Measurements from ENCODE around the gene PRTFDC1.
"Not testable (repeated sequence)": the region's sequence is repeated elsewhere in the genome, so short reads cannot be mapped to it uniquely, and the experiment has no call there.

The PRTFDC1 gene

DNA sequence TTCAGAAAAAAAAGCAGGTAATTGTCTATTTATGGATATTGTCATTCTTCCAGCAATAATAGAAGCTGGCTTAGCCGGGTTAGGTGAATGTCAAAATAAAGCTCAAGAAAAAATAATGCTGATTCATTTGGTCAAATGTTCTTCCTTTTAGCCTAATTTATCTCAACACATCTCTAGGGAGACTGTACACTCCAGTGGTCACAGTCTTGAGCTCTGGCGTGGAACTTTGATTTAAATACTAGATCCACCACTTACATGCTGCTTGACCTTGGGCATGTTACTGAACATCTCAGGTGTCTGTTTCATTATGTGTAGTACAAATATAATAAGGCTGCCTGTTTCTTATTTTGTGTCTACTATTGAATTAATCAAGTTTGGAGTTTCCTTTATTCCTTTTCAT, 22.0 kb downstream of the PRTFDC1 start:
- peak; percentile 14 for DNase-seq (ENCODE audit: low spot score)

DNA sequence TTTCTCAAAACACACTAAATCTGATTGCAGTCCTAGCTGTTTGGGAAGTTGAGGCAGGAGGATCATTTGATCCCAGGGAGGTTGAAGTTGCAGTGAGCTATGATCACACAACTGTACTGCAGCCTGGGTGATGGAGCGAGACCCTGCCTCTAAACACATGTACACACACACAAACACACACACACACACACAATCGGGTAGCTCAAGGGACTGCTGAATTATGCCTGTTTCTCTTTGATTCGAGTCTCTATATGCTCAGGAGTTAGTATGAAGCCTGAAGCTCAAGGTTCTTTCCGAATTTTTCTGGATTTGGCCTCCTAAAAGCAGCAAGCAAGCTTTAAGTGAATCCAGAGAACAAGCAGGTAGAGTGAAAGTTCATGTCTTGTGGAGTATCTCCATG, 22.5 kb downstream of the PRTFDC1 start:
- no peak for DNase-seq (ENCODE audit: low spot score)

DNA sequence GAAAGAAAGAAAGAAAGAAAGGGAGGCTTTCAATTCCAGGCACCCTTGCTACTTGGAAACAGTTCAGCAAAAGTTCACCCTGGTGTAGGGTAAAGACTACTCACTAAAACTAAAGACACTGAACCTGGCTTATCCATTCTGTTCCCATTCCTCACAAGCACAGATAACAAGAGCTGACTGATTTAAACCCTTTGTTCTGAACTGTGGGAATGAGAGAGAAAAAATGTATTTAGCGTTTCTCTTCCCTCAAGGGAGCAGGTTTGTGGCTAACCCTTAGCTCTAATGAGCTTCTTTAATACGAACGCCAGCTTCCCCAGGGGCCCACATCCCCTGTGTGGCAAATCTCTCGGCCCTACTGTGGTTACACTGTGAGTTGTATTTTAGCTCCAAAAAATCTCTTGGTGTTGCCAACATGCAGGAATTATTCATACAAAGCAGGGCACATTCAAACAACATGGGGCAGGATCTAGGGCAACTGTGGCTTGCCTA, 23.3 kb downstream of the PRTFDC1 start:
- DNase-seq (ENCODE audit: low spot score) = no peak

DNA sequence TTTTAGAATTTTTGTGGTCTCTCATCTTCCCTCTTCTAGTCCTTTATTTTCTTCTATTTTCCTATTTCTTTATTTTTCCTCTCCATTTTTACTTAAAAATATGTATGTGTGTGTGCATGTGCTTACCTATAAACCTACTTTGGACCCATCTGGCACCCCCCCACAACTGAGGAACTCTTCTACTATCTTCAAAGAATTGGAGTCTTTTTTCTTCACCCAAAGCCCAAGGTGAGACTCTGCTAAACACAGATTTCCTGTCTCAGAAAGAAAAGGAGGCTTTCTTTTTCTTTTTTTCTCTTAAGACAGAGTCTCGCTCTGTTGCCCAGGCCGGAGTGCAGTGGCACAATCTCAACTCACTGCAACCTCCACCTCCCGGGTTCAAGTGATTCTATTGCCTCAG, 24.2 kb downstream of the PRTFDC1 start:
- no peak for DNase-seq (ENCODE audit: low spot score)

DNA sequence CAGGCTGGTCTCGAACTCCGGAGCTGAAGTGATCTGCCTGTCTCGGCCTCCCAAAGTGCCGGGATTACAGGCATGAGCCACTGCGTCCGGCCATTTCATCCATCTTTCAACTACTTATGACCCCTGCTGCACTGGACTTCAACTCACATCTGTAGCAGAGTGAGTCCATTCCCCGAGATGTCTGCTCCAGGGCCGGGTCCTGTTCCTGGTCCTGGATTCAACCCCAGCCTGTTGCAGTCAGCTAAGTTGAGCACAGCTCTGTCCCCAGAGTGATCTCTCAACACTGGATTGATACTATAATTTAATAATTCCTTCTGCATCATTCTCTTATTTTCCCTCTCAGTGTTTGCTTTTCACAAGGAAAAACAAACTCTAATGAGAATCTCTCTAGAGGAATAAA, 25.8 kb downstream of the PRTFDC1 start:
- DNase-seq (ENCODE audit: low spot score) = no peak

DNA sequence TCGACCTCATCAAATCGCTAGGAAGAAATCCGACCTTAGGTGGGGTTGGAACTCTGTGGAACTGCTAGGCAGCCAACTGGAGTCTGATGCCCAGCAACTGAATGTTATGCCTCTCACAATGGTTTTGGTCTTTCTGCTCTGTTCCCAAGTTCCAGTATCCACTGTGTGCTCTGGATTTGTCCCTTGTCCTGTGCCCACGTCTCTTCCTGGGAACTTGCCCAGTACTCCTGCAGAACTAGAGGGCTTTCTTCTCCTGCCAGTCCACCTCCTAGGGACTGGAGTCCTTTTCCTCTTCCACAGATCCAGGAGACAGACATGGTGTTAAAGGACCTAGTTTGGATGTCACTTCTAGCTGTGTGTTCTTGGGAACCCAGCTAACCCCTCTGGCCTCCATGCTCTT, 26.6 kb downstream of the PRTFDC1 start:
- DNase-seq (ENCODE audit: low spot score) = no peak

DNA sequence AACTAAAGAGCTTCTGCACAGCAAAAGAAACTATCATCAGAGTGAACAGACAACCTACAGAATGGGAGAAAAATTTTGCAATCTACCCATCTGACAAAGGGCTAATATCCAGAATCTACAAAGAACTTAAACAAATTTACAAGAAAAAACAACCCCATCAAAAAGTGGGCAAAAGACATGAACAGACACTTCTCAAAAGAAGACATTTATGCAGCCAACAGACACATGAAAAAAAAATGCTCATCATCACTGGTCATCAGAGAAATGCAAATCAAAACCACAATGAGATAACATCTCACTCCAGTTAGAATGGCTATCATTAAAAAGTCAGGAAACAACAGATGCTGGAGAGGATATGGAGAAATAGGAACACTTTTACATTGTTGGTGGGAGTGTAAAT, 27.9 kb downstream of the PRTFDC1 start:
- not testable (repeated sequence) for DNase-seq (ENCODE audit: low spot score)

DNA sequence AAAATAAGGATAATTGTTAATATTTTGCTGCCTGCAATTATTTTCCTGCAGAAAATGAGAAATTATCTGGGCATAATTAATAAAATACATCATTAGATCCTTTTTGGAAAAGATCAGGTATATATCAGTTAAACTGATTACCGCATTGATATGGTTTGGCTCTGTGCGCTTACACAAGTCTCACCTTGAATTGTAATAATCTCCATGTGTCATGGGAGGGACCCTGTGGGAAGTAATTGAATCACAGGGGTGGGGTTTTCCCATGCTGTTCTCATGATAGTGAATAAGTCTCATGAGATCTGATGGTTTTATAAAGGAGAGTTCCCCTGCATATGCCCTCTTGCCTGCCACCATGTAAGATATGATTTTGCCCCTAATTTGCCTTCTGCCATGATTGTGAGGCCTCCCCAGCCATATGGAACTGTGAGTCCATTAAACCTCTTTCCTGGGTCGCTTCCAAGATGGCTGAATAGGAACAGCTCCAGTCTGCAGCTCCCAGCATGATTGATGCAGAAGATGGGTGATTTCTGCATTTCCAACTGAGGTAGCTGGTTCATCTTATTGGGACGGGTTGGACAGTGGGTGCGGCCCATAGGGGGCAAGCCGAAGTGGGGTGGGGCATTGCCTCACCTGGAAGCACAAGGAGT, 30.1 kb downstream of the PRTFDC1 start:
- not testable (repeated sequence) for DNase-seq (ENCODE audit: low spot score)

DNA sequence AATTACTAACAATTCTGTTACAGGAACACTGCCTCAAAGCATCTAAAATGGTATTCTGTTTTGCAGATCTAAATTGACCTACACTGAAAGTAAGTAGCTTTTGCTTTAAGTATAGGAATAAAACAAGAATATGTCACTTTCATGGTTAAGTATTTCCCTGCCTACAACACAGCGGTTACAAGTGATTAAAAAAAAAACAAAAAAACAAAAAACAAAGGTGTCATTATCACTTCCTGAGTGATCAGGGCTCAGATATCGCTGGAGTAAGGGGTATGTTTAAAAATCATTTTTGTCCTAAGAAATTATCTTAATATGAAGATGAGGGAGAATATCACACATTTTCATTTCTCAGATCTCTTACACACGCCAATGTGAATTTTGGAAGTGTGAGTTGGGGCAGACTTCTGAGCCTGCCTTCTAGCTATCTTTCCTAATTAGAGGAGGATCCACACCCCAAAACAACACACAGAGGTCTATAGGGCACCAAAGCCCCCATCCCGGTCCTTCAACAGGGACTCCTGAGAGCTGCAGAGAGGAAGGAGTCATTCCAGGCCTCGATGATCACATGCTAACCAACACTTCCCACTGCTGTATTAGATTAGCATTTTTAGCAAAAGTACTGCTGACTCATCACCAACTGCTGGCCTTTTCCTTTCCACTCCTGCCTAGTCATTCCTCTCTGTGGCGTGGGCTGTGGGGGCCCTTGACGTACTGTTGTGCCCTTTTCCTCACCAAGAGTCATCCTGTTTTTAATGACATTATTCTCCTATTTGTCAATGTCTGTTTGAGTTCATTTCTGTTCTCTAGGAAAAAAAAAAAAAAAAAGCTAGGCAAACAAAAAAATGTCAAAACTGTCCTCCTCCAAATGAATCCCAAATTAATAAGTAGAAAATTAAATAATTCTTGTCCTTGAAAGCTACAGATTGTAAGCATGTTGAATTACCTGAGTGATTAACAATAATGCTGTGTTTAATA, 31.2 kb downstream of the PRTFDC1 start:
- no peak for DNase-seq (ENCODE audit: low spot score)

DNA sequence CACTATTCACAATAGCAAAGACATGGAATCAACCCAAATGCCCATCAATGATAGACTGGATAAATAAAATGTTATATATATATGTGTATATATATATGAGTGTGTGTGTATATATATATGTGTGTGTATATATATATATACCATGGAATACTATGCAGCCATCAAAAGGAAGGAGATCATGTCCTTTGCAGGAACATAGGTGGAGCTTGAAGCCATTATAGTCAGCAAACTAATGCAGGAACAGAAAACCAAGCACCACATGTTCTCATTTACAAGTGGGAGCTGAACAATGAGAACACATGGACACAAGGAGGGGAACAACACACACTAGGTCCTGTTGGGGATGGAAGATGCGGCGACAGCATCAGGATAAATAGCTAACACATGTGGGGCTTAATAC, 32.2 kb downstream of the PRTFDC1 start:
- DNase-seq (ENCODE audit: low spot score) = not testable (repeated sequence)

DNA sequence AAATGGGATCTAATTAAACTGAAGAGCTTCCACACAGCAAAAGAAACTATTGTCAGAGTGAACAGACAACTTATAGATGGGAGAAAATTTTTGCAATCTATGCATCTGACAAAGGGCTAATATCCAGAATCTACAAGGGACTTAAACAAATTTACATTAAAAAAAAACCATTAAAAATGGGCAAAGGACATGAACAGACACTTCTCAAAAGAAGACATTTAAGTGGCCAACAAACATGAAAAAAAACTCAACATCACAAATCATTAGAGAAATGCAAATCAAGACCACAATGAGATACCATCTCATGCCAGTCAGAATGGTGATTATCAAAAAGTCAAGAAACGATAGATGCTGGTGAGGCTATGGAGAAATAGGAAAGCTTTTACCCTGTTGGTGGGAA, 32.8 kb downstream of the PRTFDC1 start:
- DNase-seq (ENCODE audit: low spot score) = not testable (repeated sequence)

DNA sequence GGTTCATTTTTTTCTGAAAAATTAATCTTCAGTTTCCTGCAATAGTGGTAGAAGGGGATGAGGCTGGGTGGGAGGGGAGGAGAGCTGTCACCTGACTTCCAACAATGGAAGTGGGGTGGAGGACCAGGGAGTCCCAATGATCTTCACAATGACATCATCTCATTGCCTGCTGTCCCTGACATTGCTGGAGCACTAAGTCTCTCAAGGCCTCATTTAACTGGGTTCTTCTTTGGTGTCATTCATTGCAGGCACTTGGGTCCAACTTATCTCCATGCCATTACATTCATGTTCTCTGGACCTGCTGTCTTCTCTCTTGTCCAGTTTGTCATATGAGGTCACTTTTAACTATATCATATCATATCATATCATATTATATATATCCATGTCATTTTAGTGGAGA, 34.4 kb downstream of the PRTFDC1 start:
- no peak for DNase-seq (ENCODE audit: low spot score)

DNA sequence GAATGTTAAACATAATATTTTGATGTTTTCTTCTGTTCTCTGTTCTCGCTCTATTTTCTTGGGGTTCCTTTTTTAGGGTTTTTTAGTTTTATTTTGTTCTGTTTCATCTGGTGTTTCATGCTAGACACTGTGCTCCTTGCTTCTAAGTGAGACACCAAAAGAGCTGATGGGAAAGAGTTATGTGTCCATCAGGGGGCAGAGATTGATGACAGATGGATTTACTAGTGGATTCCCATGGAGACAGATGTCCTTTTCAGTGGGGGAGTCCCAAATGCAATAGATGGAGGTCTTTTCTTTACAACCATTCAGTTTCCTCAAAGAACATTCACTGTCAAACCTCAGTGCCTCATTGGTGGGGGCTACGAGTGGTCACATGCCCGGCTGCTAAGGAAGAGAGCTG, 34.9 kb downstream of the PRTFDC1 start:
- DNase-seq (ENCODE audit: low spot score) = no peak

DNA sequence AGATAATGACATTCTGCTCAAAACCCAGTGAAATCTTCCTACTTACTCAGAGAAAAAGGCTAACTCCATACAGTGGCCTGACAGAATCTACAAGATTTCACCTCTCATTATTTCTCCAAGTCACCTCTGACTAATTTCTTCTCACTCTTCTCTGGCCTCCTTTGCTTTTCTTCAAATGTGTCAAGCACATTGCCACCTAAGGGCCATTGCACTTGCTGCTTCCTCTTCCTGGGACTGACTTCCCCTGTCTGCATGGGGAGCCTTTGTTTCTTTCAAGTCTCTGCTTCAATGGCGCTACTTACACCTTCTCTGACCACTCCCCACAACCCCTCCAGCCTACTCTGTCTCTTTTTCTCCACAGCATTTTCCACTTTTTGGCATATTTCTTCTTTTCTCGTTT, 36.0 kb downstream of the PRTFDC1 start:
- DNase-seq (ENCODE audit: low spot score) = no peak

DNA sequence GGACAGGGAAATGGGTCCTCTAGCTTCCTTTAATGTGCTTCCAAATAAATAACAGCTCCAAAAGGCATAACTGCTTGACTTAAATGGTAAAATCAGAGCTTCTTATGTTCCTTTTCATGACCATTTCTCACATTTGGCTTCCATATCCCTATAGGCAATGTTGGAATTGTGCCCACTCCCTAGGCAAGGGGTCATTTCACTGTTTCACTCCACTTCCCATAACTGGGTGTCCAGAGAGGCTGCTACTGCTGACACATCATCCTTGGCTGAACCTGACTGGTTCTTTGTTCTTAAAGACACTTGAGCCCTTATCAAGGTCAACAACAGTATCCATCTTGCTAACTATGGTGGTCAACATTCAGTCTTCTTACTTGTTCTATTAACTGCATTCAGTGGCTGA, 37.1 kb downstream of the PRTFDC1 start:
- DNase-seq (ENCODE audit: low spot score) = no peak

DNA sequence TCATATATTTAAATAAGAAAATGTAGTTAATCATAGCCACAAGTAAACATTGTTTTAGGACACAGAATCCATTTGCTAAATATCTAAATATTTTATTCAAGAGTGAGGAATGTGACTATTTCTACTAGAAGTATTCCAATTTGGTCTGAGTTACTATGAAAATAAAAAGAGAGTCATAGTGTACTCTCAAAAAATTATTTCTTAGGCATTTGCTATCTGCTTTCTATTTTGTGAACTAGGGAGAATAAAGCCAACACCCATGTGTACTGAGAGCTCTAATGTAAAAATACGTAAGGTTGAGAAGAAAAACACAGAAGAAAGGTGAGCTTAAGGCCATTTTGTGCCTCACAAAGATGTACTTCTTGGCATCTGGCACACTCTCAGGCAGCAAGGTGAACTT, 38.3 kb downstream of the PRTFDC1 start:
- DNase-seq (ENCODE audit: low spot score) = no peak

DNA sequence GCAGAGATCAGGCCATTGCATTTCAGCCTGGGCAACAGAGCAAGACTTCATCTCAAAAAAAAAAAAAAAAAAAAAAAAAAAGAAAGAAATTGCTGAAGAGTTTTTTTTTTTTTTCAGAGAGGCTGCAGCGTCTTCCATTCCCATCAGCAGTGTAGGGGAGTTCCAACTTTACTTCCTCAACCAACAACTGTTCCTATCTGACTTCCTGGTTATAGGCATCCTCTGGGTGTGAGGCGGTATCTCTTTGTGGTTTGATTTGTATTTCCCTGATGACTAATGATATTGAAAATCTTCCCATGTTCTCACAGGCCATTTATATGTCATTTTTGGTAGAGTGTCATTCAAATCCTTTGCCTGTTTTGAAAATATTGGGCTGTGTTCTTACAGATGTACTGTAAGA, 40.2 kb downstream of the PRTFDC1 start:
- no peak for DNase-seq (ENCODE audit: low spot score)

DNA sequence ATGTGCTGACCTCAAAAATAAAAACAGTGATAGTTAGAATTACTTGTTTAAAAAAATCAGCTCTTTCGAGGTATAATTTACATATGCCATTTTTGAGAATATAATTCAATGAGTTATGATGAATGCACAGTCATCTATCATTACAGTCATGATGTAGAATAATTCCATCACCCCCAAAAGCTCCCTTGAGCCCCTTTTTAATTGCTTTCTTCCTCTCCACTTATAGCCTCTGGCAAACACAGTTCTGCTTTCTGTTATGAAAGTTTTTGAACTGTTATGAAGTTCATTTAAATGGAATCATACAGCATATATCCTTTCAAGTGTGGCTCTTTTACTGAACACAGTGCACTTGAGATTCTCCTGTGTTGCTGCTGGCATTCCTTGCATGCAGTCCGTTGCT, 41.4 kb downstream of the PRTFDC1 start:
- DNase-seq (ENCODE audit: low spot score) = no peak

DNA sequence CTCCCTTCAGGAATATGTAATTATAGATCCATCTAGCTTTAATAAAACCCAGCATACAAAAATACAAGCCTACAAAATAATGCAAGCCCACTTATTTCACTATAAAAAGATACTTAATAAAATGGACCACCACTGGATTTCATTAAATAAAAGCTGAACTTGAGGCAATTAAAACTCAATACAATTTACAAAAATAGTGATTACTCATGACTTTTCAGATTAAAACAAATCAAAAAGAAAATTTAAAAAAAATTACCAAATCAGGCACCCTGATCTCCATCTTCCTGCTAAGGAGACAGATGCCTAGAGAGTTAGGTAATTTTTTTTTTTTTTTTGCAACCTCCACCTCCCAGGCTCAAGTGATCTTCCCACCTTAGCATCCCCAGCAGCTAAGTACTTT, 41.8 kb downstream of the PRTFDC1 start:
- DNase-seq (ENCODE audit: low spot score) = no peak

DNA sequence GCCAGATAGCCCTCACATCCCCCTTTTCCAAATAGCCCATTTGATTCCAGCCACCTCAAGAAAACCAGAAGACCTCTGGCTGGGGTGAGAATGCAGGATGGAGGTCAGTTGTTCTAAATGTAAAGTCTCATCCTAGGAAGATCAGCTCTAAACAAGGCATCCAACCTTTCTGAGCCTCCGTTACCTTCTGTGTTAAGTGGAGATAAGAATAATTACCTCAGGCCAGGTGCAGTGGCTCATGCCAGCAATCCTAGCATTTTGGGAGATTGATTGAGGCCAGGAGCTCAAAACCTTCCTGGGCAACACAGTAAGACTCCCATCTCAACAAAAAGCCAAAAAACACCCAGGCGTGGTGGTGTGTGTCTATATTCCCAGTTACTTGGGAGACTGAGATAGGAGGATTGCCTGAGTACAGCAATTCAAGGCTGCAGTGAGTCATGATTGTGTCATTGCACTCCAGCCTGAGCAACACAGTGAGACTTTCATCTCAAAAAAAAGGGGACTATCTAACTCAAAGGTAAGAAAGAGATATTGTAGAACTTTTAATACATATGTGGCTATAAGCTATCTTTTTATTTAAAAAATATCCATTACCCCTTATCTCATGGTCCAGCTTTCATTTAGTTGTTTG, 43.5 kb downstream of the PRTFDC1 start:
- DNase-seq (ENCODE audit: low spot score) = no peak

DNA sequence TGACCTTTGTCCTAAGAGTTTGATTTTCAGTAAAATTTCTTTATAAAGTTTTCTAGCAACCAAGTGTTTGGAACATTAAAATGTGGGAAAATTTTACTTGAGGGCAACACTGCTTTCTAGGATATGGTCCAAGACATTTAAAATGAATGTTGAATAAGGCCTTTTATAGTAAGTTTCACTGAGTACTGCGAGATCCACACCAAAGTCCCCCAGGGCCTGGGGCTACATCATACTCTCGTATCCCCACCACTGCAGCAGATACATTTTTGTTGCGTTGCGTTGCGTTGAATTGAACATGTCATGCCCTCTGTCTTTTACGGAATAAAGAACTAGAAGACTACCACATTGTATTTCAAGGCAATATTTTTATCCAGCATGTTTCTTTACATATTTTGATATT, 44.5 kb downstream of the PRTFDC1 start:
- DNase-seq (ENCODE audit: low spot score) = no peak

DNA sequence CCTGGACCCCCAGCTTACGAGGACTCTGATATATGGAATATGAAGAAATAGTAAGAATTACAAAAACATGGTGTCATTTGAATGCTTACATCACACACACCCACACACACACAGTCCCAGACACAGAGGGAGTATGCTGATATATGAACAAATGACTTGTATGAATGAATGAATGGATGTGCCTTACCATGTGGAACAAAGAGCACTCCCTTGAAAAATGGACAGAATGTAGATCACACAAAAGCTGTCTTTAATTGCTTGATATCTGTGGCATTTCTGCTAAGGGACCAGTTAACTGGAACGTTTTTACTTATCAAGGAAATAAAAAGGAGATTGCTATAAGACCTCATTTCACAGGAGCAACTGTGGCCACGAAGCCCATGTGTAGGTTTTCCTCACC, 46.0 kb downstream of the PRTFDC1 start:
- no peak for DNase-seq (ENCODE audit: low spot score)

DNA sequence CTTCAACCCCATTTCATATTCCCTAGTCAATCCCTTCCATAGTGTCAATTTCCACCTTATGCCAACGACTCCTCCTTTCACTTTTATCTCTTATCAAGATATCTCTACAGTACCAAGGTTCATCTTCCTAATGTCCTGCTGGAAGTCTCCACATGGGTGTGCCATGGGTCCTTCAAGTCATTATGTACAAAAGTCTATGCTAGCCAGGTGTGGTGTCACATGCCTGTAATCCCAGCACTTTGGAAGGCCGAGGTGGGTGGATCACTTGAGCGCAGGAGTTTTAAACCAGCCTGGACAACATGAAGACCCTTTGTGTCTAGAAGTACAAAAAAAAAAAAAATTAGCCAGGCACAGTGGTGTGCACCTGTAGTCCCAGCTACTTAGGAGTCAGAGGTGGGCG, 47.6 kb downstream of the PRTFDC1 start:
- DNase-seq (ENCODE audit: low spot score) = no peak

All from germinal center (tissue), 1 donor.